Omental fat pad (tissue), 4 donors: Measurements from ENCODE around the gene RAB3GAP2. TPM values are rescaled to one million over a fixed set of nuclear protein-coding genes. Genes with fewer than 3 reads are reported as not detected.
"Not testable (repeated sequence)": the region's sequence is repeated elsewhere in the genome, so short reads cannot be mapped to it uniquely, and the experiment has no call there.

Experiments used
- ATAC-seq: fragments of 150-250 bp; one replicate; pipeline ENCODE4 v1.9.1; 2016; ENCODE audit warnings: mild to moderate bottlenecking, moderate library complexity; ENCODE audit not compliant: low FRiP score
- DNase-seq: peaks from one replicate; pipeline ENCODE4 v3.0.0-alpha.2; 2019; ENCODE audit warnings: low spot score
- CTCF ChIP-seq, 3 donors: fragments of 450-650 bp; IDR thresholded peaks; one replicate each; pipeline ENCODE4 v1.5.1; 2016 to 2017; ENCODE audit warnings: antibody characterized with exemption in 3 of 3, mild to moderate bottlenecking in 3 of 3, moderate library complexity in 2 of 3
- total RNA-seq, 4 donors: library from RNA; depleted of rRNA; stranded (reverse); fragments of >200 nt; gene quantifications; one replicate each; pipeline ENCODE4 v1.1.0, GENCODE V29; 2016

RAB3GAP2 gene
- total RNA-seq, 4 donors from 2014 or later: 22.0 to 37.0 (median 30.4) TPM

GRCh38 chr1:220251272-220251671 lies 21.0 kb downstream of the RAB3GAP2 start:
- TF ChIP-seq CTCF (IDR thresholded peaks at IDR 0.05): no peak

GRCh38 chr1:220250681-220251080 lies 21.6 kb downstream of the RAB3GAP2 start:
- no peak for DNase-seq
- no peak for ATAC-seq
- no peak for TF ChIP-seq CTCF (IDR thresholded peaks at IDR 0.05)

More at GRCh38 chr1:220251272-220251671, 21.0 kb downstream of the RAB3GAP2 start:
- DNase-seq (no peak), ATAC-seq (no peak)

- ATAC-seq (no peak), DNase-seq (no peak)
- no peak for TF ChIP-seq CTCF (IDR thresholded peaks at IDR 0.05)
These were observed 22.7 kb downstream of the RAB3GAP2 start for GRCh38 chr1:220249522-220249921.

DNA sequence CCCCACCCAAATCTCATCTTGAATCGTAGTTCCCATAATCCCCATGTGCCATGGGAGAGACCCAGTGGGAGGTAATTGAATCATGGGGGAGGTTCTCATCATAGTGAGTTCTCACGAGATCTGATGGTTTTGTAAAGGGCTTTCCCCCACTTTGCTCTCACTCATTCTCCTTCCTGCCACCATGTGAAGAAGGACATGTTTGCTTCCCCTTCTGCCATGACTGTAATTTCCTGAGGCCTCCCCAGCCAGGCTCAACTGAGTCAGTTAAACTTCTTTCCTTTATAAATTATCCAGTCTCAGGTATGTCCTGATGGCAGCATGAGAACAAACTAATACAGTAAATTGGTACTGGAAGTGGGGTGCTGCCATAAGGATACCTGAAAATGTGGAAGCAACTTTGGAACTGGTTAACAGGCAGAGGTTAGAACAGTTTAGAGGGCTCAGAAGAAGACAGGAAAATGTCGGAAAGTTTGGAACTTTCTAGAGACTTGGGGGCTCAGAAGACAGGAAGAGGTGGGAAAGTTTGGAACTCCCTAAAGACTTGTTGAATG lies 23.5 kb downstream of the RAB3GAP2 start:
- not testable (repeated sequence) for DNase-seq, ATAC-seq

DNA sequence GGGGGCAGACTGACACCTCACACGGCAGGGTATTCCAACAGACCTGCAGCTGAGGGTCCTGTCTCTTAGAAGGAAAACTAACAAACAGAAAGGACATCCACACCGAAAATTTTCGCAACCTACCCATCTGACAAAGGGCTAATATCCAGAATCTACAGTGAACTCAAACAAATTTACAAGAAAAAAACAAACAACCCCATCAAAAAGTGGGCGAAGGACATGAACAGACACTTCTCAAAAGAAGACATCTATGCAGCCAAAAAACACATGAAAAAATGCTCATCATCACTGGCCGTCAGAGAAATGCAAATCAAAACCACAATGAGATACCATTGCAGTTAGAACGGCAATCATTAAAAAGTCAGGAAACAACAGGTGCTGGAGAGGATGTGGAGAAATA lies 26.4 kb downstream of the RAB3GAP2 start:
- ATAC-seq, DNase-seq: not testable (repeated sequence)

DNA sequence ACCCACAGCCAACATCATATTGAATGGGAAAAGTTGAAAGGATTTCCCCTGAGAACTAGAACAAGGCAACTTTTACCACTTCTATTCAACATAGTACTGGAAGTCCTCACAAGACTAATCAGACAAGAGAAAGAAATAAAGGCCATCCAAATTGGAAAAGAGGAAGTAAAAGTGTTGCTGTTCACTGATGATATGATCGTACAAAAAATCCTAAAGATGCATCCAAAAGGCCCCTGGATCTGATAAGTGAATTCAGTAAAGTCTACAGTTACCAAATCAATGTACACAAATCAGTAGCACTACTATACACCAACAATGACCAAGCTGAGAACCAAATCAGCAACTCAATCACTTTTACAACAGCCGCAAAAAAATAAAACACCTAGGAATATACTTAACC lies 28.3 kb downstream of the RAB3GAP2 start:
- DNase-seq (no peak), ATAC-seq (no peak)
- no peak for TF ChIP-seq CTCF (IDR thresholded peaks at IDR 0.05)

- TF ChIP-seq CTCF (IDR thresholded peaks at IDR 0.05): no peak
- ATAC-seq: no peak
- DNase-seq: no peak
These were observed 31.1 kb downstream of the RAB3GAP2 start for GRCh38 chr1:220241072-220241663.

GRCh38 chr1:220239966-220240365 lies 32.3 kb downstream of the RAB3GAP2 start:
- ATAC-seq (no peak), DNase-seq (no peak)
- TF ChIP-seq CTCF (IDR thresholded peaks at IDR 0.05): no peak
